Subcutaneous adipose tissue (tissue), 4 donors: Measurements from ENCODE around the gene PEX16. TPM values are rescaled to one million over a fixed set of nuclear protein-coding genes. Genes with fewer than 3 reads are reported as not detected.

Experiments used
- total RNA-seq, 4 donors: library from RNA; depleted of rRNA; stranded (reverse); fragments of >200 nt; gene quantifications; one replicate each; pipeline ENCODE4 v1.1.0, GENCODE V29; 2016
- TF ChIP-seq, protein P1 (sequence below): fragments of 450-650 bp; IDR thresholded peaks from one replicate; pipeline ENCODE4 v1.5.1; 2016; ENCODE audit warnings: low read depth, mild to moderate bottlenecking, control low read depth, antibody characterized with exemption, moderate library complexity

The PEX16 gene
- total RNA-seq, 4 donors from 2014 or later: 17.3 to 40.5 (median 26.7) TPM

DNA sequence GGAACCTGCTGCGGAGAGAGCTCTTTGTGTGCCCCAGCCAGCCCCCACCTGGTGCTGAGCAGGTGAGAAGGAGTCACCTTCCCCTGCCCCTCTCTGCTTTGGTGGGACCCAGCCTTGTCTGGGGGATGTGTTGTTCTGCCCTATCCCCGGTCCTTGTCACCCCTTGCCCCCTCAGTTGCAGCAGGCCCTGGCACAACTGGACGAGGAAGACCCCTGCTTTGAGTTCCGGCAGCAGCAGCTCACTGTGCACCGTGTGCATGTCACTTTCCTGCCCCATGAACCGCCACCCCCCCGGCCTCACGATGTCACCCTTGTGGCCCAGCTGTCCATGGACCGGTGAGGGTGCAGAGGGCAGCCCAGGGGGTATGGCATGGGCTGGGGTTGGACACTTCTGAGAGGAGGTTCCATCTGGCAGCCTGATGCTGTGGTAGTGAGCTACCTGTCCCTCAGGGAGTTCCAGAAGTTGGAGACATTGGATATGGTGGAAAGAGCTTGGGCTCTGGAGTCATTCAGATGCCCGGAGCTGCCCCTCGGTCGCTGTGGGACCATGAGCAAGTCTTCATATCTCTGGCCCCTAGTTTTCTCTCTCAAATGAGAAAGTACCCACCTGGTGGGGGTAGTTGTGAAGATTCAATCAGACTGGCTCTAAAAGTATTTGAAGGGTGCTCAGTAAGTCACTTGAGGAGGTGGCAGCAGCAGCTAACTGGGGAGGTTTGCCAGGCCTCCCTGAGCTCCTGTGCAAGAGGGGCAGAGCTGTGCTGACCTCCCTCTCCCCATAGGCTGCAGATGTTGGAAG lies 9.1 kb upstream of the PEX16 start:
- TF ChIP-seq, protein P1, sequence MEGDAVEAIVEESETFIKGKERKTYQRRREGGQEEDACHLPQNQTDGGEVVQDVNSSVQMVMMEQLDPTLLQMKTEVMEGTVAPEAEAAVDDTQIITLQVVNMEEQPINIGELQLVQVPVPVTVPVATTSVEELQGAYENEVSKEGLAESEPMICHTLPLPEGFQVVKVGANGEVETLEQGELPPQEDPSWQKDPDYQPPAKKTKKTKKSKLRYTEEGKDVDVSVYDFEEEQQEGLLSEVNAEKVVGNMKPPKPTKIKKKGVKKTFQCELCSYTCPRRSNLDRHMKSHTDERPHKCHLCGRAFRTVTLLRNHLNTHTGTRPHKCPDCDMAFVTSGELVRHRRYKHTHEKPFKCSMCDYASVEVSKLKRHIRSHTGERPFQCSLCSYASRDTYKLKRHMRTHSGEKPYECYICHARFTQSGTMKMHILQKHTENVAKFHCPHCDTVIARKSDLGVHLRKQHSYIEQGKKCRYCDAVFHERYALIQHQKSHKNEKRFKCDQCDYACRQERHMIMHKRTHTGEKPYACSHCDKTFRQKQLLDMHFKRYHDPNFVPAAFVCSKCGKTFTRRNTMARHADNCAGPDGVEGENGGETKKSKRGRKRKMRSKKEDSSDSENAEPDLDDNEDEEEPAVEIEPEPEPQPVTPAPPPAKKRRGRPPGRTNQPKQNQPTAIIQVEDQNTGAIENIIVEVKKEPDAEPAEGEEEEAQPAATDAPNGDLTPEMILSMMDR: no peak

DNA sequence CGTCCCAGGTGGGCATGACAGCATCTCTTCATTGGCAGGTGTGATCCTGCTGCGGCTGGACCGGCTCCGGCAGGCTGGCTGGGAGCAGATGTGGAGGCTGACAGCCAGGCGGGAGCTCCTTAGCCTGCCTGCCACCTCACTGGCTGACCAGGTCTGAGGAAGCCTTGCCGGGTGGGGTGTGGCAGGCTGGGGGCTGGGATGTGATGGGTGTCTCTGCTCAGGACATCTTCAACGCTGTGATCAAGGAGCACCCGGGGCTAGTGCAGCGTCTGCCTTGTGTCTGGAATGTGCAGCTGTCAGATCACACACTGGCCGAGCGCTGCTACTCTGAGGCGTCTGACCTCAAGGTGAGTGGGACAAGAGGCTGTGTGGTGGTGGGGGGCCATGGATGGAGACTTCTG lies 8.3 kb upstream of the PEX16 start:
- TF ChIP-seq, protein P1: no peak

DNA sequence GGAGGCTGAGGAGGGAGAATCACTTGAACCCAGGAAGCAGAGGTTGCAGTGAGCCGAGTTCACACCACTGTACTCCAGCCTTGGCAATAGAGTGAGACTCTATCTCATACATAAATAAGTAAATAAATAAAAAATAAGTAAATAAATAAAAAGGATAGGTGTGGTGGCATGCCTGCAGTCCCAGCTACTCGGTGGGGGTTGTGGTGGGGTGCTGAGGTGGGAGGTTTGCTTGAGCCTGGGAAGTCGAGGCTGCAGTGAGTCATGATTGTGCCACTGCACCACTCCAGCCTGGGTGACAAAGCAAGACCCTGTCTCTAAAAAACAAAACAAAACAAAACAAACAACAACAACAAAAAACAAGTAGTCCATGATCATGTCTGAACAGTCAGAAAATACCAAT lies 7.9 kb upstream of the PEX16 start:
- TF ChIP-seq, protein P1: no peak

DNA sequence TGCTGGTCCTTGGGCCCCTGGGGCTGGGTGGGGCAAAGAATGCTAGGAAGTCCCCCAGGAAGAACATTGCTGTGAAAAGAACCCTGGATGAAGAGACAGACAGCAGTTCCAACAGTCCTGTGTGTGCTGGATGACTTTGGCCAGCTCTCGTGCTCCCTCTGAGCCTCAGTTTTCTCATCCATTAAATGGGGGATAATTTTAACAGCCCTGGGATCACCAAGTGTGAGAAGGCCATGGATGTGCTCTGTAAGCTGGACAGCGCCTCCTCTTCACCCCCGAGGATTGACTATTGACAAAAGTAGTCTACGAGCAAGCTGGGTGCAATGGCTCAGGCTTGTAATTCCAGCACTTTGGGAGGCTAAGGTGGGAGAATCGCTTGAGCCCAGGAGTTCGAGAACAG lies 7.2 kb upstream of the PEX16 start:
- TF ChIP-seq, protein P1: no peak

DNA sequence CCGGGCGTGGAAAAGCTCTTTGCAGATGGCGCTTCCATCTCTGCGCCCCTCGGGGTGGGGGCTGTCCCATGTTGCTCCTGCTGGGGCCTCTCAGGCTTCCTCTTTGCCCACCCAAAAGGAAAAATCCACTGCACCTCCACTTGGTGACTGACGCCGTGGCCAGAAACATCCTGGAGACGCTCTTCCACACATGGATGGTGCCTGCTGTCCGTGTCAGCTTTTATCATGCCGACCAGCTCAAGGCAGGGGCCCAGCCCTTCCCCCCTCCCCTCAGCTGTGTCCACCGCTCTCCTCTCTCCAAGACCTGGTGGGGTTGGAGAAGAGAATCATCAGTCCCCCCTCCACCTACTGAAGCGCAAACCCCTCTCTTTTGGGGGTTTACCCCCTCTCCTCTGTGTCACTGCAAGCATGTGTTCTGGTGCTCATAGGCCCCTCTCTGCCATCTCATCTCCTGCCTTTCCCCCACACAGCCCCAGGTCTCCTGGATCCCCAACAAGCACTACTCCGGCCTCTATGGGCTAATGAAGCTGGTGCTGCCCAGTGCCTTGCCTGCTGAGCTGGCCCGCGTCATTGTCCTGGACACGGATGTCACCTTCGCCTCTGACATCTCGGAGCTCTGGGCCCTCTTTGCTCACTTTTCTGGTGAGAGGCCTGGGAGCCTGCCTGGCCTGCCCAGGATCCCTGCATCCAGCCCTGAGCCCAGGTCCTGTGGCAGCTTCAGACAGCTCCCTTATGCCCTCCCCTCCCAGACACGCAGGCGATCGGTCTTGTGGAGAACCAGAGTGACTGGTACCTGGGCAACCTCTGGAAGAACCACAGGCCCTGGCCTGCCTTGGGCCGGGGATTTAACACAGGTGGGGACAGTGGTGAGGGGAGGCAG lies 6.6 kb upstream of the PEX16 start:
- TF ChIP-seq, protein P1: no peak

DNA sequence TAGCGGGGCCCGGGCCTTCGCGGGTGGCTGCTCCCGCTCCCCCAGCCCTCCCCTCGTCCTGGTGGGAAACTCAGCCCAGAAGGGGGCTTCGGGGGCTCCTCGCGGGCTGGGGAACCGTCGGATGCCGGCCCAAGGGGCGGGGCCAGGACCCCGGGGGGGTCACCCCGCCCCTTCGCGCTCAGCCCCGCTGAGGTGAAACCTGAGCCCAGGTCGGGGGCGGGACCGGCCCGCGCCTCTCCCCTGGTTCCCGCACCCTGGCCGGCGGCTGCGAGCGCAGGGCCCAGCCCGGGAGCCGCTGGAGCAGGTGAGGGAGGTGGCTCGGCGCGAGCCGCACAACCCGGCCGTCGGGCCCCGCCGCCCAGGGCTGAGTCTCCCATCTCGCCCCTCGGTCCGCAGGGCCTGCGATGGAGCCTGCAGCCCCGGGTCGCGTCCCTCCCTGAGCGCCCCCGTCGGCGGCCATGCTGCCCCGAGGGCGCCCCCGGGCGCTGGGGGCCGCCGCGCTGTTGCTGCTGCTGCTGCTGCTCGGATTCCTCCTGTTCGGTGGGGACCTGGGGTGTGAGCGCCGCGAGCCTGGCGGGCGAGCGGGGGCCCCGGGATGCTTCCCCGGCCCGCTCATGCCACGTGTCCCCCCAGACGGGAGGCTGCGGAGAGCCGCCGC lies 4.9 kb upstream of the PEX16 start, which contains the start of gene LARGE2:
Gene LARGE2, plus strand, starts transcription at position 232 of the 658 bp plus-strand sequence. Its CDS starts 227 bp downstream, at position 459.
- TF ChIP-seq, protein P1: no peak
